Right atrium auricular region (tissue), 2 donors: ENCODE results near the gene LRRC15. TPM values are rescaled to one million over a fixed set of nuclear protein-coding genes. Genes with fewer than 3 reads are reported as not detected.

Experiments
- DNase-seq: peaks from one replicate; pipeline ENCODE4 v3.0.0-alpha.2; 2019; ENCODE audit warnings: low spot score
- H3K27ac ChIP-seq, 2 donors: fragments of 200-600 bp; sonication (generic); 1 replicate in 1 of 2; 2 replicates in 1 of 2; pipeline ENCODE4 v1.5.1; 2016 to 2019
- H3K27me3 ChIP-seq, 2 donors: fragments of 200-600 bp; sonication (generic); one replicate each; pipeline versions ENCODE4 v1.5.1 to v1.6.0; 2017 to 2019
- H3K36me3 ChIP-seq: fragments of 200-600 bp; sonication (generic); one replicate; pipeline ENCODE4 v1.5.1; 2016
- H3K4me1 ChIP-seq, 2 donors: fragments of 200-600 bp; sonication (generic); one replicate each; pipeline versions ENCODE4 v1.5.1 to v1.6.0; 2017 to 2019
- H3K4me3 ChIP-seq, 2 donors: fragments of 200-600 bp; sonication (generic); 1 replicate in 1 of 2; 2 replicates in 1 of 2; pipeline ENCODE4 v1.5.1; 2017 to 2019; ENCODE audit warnings: mild to moderate bottlenecking in 1 of 2, moderate library complexity in 1 of 2
- H3K9me3 ChIP-seq, 2 donors: fragments of 200-600 bp; sonication (generic); one replicate each; pipeline ENCODE4 v1.5.1; 2019
- CTCF ChIP-seq, 2 donors: fragments of 200-600 bp; sonication (generic); IDR thresholded peaks; one replicate each; pipeline ENCODE4 v1.5.1; 2019; ENCODE audit warnings: antibody characterized with exemption in 2 of 2
- total RNA-seq, 2 donors: library from RNA; depleted of rRNA; stranded (reverse); fragments of >200 nt; gene quantifications; one replicate each; pipeline ENCODE4 v1.1.0, GENCODE V29; 2016

LRRC15 gene
- total RNA-seq, 2 donors from 2014 or later = 0.07 to 0.08 TPM

DNA sequence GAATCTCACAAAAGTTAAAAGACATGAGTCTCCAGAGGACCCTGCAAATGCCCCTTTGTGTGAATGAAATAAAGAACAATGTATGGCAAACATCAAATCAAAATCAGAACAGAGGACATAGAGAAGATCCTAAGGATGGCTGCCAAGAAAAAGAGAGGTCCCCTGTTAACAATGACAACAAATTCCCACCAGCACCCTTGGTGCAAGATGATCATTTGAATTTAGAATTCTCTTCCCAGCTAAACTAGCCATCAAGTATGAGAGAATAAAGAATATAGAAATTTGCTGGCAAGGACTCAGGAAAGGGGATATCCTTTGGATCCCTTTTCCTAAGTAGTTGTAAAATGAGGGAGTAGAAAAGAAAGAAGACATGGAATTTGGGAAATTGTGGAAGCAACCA is 21.3 kb upstream of the LRRC15 start:
- H3K9me3 ChIP-seq = no peaks in the 10 kb centered on the region
- H3K4me1 ChIP-seq = no peaks in the 10 kb centered on the region
- no peak overlapping the region for H3K27ac ChIP-seq
- DNase-seq = no peak
- no peaks in the 10 kb centered on the region for H3K27me3 ChIP-seq
- TF ChIP-seq CTCF (IDR thresholded peaks at IDR 0.05) = no peak
- H3K36me3 ChIP-seq = no peaks in the 10 kb centered on the region
- no peak overlapping the region for H3K4me3 ChIP-seq

DNA sequence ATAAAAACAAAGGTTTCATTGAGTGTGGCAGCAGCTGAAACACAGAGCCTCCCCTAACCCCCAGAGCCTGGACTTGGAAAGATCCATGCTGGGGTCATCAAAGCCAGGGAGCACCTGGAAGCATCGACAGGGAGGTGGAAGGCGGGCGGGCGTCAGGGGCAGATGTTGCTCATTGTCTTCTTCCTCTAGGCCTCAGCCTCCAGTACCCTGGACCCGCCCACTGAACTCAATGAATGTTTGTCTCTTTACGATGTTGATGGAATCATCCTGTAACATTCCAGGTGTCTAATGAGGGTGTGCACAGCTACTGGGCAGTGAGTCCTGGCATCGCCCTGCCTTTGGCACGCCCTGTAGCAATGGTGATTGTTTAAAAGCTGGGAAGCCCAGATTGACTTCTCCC is 19.7 kb upstream of the LRRC15 start:
- TF ChIP-seq CTCF (IDR thresholded peaks at IDR 0.05) = no peak
- Histone ChIP-seq H3K4me3 (no peak overlapping the region), H3K9me3 (no peaks in the 10 kb centered on the region), H3K27ac (no peak overlapping the region), H3K4me1 (no peaks in the 10 kb centered on the region), H3K27me3 (no peaks in the 10 kb centered on the region), H3K36me3 (no peaks in the 10 kb centered on the region)
- DNase-seq = peak; percentile 13

DNA sequence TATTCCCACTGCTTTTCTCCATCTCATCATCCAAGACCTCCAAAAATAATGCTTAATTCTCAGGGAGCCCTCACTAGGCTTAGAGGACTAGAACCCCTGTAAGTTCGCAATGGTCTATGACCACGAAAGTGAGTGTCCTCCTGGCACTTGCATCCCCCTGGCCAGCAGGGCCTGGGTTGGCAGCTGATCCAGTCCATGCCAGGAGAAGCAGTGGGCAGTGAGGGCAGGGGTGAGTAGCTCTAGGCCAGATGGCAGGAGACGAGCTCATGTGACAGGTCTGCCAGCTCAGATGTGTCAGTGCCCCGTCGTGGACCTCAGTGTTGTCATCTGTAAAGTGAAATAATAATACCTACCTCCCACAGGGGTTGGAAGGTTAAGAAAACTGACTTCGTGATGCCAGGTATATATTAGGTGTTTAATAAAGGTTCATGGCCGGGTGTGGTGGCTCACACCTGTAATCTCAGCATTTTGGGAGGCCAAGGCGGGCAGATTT is 18.4 kb upstream of the LRRC15 start:
- DNase-seq = no peak
- Histone ChIP-seq H3K9me3 (no peaks in the 10 kb centered on the region), H3K4me3 (no peak overlapping the region), H3K27ac (no peak overlapping the region), H3K4me1 (no peaks in the 10 kb centered on the region), H3K36me3 (no peaks in the 10 kb centered on the region), H3K27me3 (no peaks in the 10 kb centered on the region)
- no peak for TF ChIP-seq CTCF (IDR thresholded peaks at IDR 0.05)

GRCh38 chr3:194387276-194387675 is 17.7 kb upstream of the LRRC15 start:
- no peak overlapping the region for H3K27ac ChIP-seq
- DNase-seq = peak; percentile 32
- no peaks in the 10 kb centered on the region for H3K36me3 ChIP-seq
- TF ChIP-seq CTCF (IDR thresholded peaks at IDR 0.05) = no peak
- no peaks in the 10 kb centered on the region for H3K9me3 ChIP-seq
- no peaks in the 10 kb centered on the region for H3K4me1 ChIP-seq
- H3K4me3 ChIP-seq = no peak overlapping the region
- H3K27me3 ChIP-seq = no peaks in the 10 kb centered on the region

DNA sequence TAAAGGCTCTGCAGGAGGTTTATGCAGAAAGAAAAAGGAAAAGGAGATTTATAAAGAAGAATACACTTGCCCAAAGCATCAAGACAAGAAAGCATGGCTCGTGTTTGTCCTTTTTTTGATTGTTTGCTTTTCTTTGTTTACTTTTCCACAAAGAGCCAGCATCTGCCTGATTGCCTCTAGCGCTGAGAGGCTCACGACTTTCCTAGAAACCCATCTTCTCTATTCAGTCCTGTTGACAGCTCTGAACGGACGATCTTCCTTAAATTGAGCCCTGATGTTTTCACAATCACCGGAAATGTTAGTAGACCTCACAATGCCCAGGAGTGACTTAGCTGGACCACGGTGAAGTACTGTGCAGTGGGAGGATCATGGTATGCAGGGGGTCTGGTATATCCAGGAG is 17.1 kb upstream of the LRRC15 start:
- no peak overlapping the region for H3K4me3 ChIP-seq
- no peak for TF ChIP-seq CTCF (IDR thresholded peaks at IDR 0.05)
- H3K4me1 ChIP-seq = no peaks in the 10 kb centered on the region
- no peaks in the 10 kb centered on the region for H3K36me3 ChIP-seq
- H3K9me3 ChIP-seq = no peaks in the 10 kb centered on the region
- no peak overlapping the region for H3K27ac ChIP-seq
- H3K27me3 ChIP-seq = no peaks in the 10 kb centered on the region
- DNase-seq = no peak

GRCh38 chr3:194386066-194386465 is 16.5 kb upstream of the LRRC15 start:
- no peaks in the 10 kb centered on the region for H3K9me3 ChIP-seq
- no peak for TF ChIP-seq CTCF (IDR thresholded peaks at IDR 0.05)
- no peaks in the 10 kb centered on the region for H3K36me3 ChIP-seq
- H3K4me3 ChIP-seq = no peak overlapping the region
- DNase-seq = no peak
- no peaks in the 10 kb centered on the region for H3K27me3 ChIP-seq
- H3K27ac ChIP-seq = no peak overlapping the region
- no peaks in the 10 kb centered on the region for H3K4me1 ChIP-seq
